Ammon's horn (tissue), 1 donor: Measurements from ENCODE around the gene CASP10.
A peak's percentile ranks its signal among the peaks of the same experiment; 100 is the strongest.

Experiments
- DNase-seq: peaks from one replicate; pipeline ENCODE4 v3.0.0-alpha.2; 2016; ENCODE audit warnings: low spot score

Gene CASP10

GRCh38 chr2:201258666-201259615 lies 76.0 kb downstream of the CASP10 start:
- DNase-seq, result no peak

DNA sequence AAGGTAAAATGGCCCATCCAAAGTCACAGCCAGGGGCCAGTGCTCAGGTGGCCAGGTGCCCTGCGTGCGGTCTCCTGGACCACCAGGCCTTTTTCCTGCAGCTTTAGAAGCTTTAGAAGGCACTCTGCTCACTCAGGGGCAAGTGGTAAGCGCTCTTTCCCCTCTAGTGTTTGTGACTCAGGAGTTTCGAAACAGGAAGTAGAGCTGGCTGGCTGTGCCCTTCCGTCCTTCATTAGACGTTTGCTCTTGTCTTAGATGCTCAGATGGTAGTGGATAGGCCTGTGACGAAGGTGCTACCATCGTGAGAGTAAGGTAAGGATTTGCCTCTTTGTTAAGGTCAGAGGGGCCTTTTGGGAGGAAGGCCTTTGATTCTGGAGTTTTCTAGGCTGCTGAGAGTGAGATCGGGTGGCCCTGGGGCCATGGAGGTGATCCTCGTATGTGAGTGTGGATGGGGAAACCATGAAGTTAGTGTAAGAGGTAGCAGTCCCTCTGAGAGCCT lies 77.4 kb downstream of the CASP10 start, which contains the start of gene CASP8:
TSS of gene CASP8 (plus strand) at position 235 of the 499 bp plus-strand sequence. CDS start 5,951 bp downstream, outside the sequence.
- peak; percentile 59 for DNase-seq

DNA sequence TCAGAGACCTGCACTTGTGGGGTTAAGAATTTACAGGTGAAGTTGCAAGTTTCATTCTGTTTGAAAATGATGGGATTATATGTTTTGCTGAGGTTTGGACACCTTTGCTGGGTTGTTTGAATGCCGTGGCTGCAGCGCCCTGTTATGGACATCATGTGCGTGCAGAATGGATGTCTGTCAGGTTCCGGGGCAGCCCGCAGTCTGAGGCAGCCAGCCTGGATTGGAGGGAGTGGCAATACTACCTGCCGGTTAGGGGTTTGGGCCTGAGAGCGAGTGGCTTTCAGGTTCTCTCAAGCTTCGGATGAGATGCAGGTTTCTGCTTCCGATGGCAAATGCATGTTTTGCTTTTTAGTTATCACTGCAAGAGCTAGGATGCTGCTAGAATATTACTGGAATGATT lies 78.5 kb downstream of the CASP10 start:
- no peak for DNase-seq

- DNase-seq, result no peak
Observed at GRCh38 chr2:201261906-201262305, 79.0 kb downstream of the CASP10 start.

- DNase-seq, result no peak
Observed at GRCh38 chr2:201262718-201263117, 79.8 kb downstream of the CASP10 start.

DNA sequence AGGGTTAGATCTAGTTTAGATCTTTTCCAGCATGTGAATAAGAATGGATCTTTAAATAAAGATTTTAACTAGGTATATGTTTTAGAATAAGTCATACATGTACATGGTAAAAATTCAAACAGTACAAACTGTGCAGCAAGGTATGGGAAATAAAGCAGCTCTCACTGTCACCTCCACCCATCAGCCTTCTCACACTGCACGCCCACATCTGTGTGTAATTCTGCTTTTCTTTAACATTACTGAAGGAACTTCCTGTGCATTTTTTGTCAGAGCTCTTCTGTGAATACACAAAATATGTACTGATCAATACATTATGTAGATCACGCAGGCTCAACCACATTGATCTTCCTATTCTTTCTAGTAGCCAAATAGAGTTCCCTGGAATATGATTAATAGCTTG lies 80.8 kb downstream of the CASP10 start:
- no peak for DNase-seq

GRCh38 chr2:201264472-201265173 lies 81.7 kb downstream of the CASP10 start:
- DNase-seq, result no peak

DNA sequence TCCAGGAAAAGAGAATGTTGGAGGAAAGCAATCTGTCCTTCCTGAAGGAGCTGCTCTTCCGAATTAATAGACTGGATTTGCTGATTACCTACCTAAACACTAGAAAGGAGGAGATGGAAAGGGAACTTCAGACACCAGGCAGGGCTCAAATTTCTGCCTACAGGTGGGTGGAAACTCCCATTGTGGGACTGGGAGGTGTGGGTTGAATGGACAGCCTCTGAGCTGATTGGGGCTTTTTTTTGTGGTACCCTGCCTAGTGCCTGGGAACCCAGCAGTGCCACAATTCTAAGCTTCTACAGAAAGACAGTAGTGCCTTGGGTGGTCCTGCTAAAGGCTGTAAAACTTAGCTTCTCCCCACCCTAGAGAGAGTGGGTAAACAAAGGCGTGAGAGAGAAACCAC lies 83.7 kb downstream of the CASP10 start:
- DNase-seq, result no peak

GRCh38 chr2:201267278-201268030 lies 84.5 kb downstream of the CASP10 start:
- no peak for DNase-seq

GRCh38 chr2:201269764-201270163 lies 86.8 kb downstream of the CASP10 start:
- no peak for DNase-seq

GRCh38 chr2:201270293-201271001 lies 87.5 kb downstream of the CASP10 start:
- no peak for DNase-seq

GRCh38 chr2:201271917-201272316 lies 89.0 kb downstream of the CASP10 start:
- DNase-seq, result no peak

DNA sequence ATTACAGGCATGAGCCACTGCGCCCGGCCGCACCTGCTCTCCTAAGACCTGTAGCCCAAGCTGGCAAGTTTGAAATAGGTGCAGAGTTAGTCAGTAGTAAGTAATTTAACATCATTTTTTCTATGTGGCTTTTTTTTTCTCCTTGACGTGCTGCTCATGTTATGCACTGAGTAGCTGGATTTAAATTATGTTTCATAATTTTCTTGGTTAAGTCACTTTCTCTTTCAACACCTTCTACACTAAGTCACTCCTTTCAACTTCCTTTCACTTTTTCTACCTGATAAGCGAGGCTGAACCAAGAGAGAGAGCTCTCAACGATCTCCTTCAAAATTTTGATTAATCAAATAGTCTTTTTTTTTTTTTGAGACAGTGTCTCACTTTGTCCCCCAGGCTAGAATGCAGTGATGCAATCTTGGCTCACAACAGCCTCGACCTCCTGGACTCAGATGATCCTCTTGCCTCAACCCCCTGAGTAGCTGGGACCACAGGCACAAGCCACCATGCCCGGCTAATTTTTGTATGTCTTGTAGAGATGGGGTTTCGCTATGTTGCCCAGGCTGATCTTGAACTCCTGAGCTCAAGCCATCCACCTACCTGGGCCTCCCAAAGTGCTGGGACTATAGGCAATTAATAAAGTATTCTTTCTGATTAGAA lies 90.5 kb downstream of the CASP10 start:
- DNase-seq, result no peak

GRCh38 chr2:201275069-201275468 lies 92.1 kb downstream of the CASP10 start:
- DNase-seq, result no peak

DNA sequence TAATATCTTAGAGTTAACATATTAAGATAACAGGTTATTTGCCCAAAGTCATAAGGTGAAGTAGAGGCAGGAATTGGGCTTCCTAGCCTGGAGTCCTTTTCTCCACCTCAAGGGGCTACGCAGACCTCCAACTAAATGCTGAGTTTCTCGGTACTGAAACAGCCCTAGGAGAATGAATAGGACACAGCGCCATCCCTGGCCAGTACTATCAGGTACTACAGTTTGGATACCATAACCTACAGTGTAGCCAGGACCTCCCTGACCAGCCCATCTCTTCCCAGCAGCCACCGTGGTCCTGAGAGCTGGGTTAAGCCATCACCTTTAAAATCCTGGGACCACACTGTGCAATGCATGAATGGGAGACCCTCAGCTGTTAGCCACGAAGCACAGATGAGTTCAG lies 93.0 kb downstream of the CASP10 start:
- DNase-seq, result no peak

- no peak for DNase-seq
Observed at GRCh38 chr2:201276511-201276910, 93.6 kb downstream of the CASP10 start.
